Measurements from ENCODE around the gene CFAP54.

DNA sequence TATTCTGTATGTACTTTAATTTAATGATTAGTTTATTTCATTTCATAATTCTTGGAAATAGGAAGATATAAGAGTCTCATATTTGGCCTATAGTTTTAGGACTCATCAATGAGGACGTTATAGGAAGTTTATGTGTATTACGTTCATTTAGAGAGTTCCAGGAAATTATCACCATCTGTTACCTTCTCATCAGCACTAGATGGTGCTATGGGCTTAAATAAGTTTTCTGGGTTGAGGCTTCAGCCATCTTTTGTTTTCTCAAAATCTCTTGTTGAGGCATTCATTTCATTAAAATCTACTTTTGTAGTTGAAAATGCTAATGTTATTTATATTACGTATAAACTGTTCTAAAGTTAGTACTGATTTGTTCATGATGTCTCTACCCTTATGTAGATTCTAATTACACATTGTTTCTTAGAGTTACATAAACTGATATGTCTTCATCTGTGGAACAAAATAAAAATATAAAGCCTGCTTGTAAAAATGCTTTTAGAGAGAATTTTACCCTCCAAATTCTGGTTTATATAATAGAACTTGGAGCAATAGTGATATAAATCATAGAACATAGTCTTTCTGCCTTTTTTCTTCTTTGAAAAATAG, 89.2 kb downstream of the CFAP54 start:
- TF ChIP-seq, protein P1, sequence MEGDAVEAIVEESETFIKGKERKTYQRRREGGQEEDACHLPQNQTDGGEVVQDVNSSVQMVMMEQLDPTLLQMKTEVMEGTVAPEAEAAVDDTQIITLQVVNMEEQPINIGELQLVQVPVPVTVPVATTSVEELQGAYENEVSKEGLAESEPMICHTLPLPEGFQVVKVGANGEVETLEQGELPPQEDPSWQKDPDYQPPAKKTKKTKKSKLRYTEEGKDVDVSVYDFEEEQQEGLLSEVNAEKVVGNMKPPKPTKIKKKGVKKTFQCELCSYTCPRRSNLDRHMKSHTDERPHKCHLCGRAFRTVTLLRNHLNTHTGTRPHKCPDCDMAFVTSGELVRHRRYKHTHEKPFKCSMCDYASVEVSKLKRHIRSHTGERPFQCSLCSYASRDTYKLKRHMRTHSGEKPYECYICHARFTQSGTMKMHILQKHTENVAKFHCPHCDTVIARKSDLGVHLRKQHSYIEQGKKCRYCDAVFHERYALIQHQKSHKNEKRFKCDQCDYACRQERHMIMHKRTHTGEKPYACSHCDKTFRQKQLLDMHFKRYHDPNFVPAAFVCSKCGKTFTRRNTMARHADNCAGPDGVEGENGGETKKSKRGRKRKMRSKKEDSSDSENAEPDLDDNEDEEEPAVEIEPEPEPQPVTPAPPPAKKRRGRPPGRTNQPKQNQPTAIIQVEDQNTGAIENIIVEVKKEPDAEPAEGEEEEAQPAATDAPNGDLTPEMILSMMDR (IDR thresholded peaks at IDR 0.05; ENCODE audit: insufficient read depth, low read depth, low read length) = peak; percentile 77
- TF ChIP-seq EZH2 (IDR thresholded peaks at IDR 0.05; ENCODE audit: insufficient read depth, low read length) = no peak
